ENCODE measurements around the gene PDCD7.
"Not testable (repeated sequence)": the region's sequence is repeated elsewhere in the genome, so short reads cannot be mapped to it uniquely, and the experiment has no call there.

The PDCD7 gene

DNA sequence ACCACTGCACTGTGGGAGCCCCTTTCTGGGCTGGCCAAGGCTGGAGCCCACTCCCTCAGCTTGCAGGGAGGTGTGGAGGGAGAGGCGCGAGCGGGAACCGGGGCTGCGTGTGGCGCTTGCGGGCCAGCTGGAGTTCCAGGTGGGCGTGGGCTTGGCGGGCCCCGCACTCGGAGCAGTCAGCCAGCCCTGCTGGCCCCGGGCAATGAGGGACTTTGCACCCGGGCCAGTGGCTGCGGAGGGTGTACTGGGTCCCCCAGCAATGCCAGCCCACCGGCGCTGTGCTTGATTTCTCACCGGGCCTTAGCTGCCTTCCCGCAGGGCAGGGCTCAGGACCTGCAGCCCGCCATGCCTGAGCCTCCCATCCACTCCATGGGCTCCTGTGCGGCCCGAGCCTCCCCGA, 58.7 kb downstream of the PDCD7 start:
- DNase-seq (ENCODE audit: low read depth): not testable (repeated sequence)

DNA sequence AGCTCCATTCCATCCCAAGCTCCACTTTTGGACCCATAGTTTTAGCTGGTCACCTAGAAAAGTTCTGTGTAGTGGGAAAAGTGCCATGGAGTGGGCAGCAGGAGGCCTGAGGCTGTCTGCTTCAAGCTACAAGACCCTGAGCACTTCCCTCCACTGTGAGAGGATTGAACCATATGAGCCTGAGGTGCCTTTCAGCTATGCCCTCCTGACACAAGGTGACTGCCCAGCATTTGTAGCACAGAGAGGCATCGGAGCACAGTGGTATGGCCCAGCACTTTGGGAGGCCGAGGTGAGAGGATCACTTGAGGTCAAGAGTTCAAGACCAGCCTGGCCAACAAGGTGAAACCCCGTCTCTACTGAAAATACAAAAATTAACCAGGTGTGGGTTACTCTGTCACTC, 61.0 kb downstream of the PDCD7 start:
- no peak for DNase-seq (ENCODE audit: low read depth)

- no peak for DNase-seq (ENCODE audit: low read depth)
These were observed 61.6 kb downstream of the PDCD7 start for GRCh38 chr15:65072027-65072426.

- DNase-seq (ENCODE audit: low read depth): no peak
These were observed 62.2 kb downstream of the PDCD7 start for GRCh38 chr15:65071381-65071811.

DNA sequence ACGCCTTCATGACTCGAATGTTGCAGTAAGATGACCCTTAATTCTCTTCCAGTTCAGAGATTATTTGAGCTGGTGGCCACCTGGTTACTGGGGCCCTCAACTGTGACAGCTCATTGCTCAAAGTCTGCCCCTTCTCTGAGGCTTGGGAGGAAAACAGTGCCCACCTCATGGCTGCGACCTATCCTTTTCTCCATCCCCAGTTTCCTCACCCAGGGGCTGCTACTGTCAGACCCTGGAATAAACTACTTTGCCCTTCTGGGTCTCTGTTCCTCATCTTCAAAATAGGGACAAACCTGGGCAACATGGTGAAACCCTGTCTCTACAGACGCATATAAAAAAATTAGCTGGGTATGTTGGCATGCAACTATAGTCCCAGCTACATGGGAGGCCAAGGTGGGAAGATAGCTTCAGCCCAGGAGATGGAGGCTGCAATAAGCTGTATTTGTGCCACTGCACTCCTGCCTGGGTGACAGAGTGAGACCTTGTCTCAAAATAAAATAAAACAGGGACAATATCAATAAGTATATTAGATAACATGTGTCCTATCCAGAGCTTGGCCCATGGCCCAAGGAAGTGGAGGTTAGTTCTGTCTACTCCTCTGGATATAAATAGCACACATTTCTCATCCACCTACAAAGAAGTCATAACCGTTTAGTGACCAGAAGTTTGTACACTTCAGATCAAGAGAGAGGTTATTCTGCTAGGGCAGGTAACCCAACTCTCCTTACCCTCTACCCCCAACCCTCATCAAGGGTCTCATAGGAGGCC, 63.6 kb downstream of the PDCD7 start:
- no peak for DNase-seq (ENCODE audit: low read depth)

GRCh38 chr15:65069179-65069578, 64.4 kb downstream of the PDCD7 start:
- peak; percentile 94 for DNase-seq (ENCODE audit: low read depth)

DNA sequence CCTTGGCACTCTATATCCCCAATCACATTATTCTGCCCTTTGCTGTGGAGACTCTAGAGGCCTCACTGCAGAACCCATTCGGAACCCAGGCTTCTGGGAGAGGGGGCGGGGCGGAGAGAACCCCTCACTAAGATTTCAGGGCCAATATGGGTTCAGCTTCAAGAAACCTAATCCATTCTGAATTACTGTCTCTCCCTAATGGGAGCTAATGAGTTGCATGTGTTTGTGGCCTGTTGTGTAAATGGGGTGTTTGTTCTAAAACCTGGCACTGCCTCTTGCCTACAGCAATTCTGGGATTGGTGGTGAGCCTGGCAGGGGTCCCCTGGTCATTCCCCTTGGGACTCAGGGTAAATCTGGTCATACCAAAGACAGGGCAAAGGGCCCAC, 65.2 kb downstream of the PDCD7 start:
- DNase-seq (ENCODE audit: low read depth): no peak

GRCh38 chr15:65067645-65068402, 65.8 kb downstream of the PDCD7 start, which contains the start of gene RASL12:
Gene RASL12 (minus strand): TSS chr15:65067991. CDS start chr15:65067835, 156 bp downstream.
- DNase-seq (ENCODE audit: low read depth): no peak

Measured in GM04504 (cell line).